Measurements from ENCODE around the gene ACTA1. TPM values are rescaled to one million over a fixed set of nuclear protein-coding genes. Genes with fewer than 3 reads are reported as not detected.

The ACTA1 gene
- total RNA-seq, 1 donor, result not detected

DNA sequence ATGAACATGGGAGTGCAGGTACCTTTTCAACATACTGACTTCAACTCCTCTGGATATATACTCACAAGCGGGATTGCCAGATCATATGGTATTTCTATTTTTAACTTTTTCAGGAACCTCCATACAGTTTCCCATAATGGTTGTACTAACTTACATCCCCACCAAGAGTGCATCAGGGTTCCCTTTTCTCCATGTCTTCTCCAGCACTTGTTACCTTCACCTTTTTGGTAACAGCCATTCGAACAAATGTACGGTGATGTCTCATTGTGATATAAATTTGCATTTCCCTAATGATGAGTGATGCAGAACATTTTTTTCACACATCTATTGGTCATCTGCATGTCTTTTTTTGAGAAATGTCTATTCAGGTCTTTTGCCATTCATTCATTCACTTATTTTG, 25.9 kb upstream of the ACTA1 start:
- H3K36me3 ChIP-seq (ENCODE audit: insufficient read depth, low read length), result peaks cover 48% of the 10 kb centered on the region
- no peaks in the 10 kb centered on the region for H3K27me3 ChIP-seq (ENCODE audit: insufficient read depth, low read length)

DNA sequence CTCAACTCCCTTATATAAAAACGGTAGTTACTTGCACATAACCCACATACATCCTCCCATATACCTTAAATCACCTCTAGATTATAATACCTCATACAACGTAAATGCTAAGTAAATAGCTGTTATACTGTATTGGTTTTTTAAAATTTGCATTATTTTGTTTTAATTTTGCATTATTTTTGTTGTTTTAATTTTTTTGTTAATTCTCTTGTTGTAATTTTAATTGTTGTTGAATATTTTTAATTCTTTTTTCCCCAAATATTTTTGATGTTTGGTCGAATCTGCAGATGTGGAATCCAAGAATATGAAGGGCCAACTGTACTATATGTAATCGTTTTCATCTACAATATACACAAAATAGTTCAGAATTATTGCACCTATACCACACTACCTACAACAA, 23.5 kb upstream of the ACTA1 start:
- H3K9me3 ChIP-seq (ENCODE audit: low read depth, low read length), result no peaks in the 10 kb centered on the region
- H3K79me2 ChIP-seq (ENCODE audit: insufficient read depth, low read length), result no peaks in the 10 kb centered on the region
- H3K27ac ChIP-seq (ENCODE audit: low read depth, low read length), result no peak overlapping the region
- no peaks in the 10 kb centered on the region for H4K20me1 ChIP-seq (ENCODE audit: insufficient read depth, low read length)
- H3K4me3 ChIP-seq (ENCODE audit: insufficient read depth, low read length), result no peak overlapping the region
- no peak for DNase-seq (ENCODE audit: insufficient read length, low spot score, missing footprints)
- peaks cover 26% of the 10 kb centered on the region for H3K36me3 ChIP-seq (ENCODE audit: insufficient read depth, low read length)
- H3K4me2 ChIP-seq (ENCODE audit: insufficient read depth, low read length), result no peak overlapping the region
- no peaks in the 10 kb centered on the region for H3K4me1 ChIP-seq (ENCODE audit: insufficient read depth, low read length)
- no peak overlapping the region for H2AFZ ChIP-seq (ENCODE audit: low read length)
- no peaks in the 10 kb centered on the region for H3K27me3 ChIP-seq (ENCODE audit: insufficient read depth, low read length)
- TF ChIP-seq, protein P1, sequence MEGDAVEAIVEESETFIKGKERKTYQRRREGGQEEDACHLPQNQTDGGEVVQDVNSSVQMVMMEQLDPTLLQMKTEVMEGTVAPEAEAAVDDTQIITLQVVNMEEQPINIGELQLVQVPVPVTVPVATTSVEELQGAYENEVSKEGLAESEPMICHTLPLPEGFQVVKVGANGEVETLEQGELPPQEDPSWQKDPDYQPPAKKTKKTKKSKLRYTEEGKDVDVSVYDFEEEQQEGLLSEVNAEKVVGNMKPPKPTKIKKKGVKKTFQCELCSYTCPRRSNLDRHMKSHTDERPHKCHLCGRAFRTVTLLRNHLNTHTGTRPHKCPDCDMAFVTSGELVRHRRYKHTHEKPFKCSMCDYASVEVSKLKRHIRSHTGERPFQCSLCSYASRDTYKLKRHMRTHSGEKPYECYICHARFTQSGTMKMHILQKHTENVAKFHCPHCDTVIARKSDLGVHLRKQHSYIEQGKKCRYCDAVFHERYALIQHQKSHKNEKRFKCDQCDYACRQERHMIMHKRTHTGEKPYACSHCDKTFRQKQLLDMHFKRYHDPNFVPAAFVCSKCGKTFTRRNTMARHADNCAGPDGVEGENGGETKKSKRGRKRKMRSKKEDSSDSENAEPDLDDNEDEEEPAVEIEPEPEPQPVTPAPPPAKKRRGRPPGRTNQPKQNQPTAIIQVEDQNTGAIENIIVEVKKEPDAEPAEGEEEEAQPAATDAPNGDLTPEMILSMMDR (IDR thresholded peaks at IDR 0.05; ENCODE audit: extremely low read depth, low read depth, low read length), result no peak

More for the DNA sequence above, 25.9 kb upstream of the ACTA1 start:
- no peak for DNase-seq (ENCODE audit: insufficient read length, low spot score, missing footprints)
- H3K4me1 ChIP-seq (ENCODE audit: insufficient read depth, low read length), result no peaks in the 10 kb centered on the region
- no peak overlapping the region for H3K4me3 ChIP-seq (ENCODE audit: insufficient read depth, low read length)
- no peak overlapping the region for H3K27ac ChIP-seq (ENCODE audit: low read depth, low read length)
- TF ChIP-seq, protein P1 (IDR thresholded peaks at IDR 0.05; ENCODE audit: extremely low read depth, low read depth, low read length), result no peak
- H4K20me1 ChIP-seq (ENCODE audit: insufficient read depth, low read length), result no peaks in the 10 kb centered on the region
- no peaks in the 10 kb centered on the region for H3K79me2 ChIP-seq (ENCODE audit: insufficient read depth, low read length)
- no peak overlapping the region for H2AFZ ChIP-seq (ENCODE audit: low read length)
- no peak overlapping the region for H3K4me2 ChIP-seq (ENCODE audit: insufficient read depth, low read length)
- H3K9me3 ChIP-seq (ENCODE audit: low read depth, low read length), result no peaks in the 10 kb centered on the region

DNA sequence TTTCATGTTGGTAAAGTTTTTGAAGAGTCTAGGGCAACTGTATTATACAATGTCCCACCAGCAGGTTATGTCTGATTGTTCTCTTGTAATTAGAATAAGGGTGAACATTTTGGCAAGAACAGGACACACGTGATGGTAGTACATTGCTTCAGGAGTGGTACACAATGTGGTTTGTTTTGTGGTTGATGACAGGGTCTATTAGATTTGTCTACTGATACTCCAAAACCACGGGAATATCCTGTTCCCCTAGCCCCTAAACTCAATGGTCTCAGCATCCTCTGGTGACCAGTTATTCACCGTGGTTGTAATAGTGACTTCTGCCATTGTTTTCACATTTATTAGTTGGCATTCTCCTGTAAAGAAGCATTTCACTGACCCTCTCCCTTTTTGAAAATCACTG, 22.1 kb upstream of the ACTA1 start:
- peaks cover 16% of the 10 kb centered on the region for H3K36me3 ChIP-seq (ENCODE audit: insufficient read depth, low read length)
- no peaks in the 10 kb centered on the region for H3K79me2 ChIP-seq (ENCODE audit: insufficient read depth, low read length)
- H3K27me3 ChIP-seq (ENCODE audit: insufficient read depth, low read length), result no peaks in the 10 kb centered on the region
- no peak overlapping the region for H3K27ac ChIP-seq (ENCODE audit: low read depth, low read length)
- H4K20me1 ChIP-seq (ENCODE audit: insufficient read depth, low read length), result no peaks in the 10 kb centered on the region
- TF ChIP-seq, protein P1 (IDR thresholded peaks at IDR 0.05; ENCODE audit: extremely low read depth, low read depth, low read length), result no peak
- DNase-seq (ENCODE audit: insufficient read length, low spot score, missing footprints), result no peak
- H3K4me2 ChIP-seq (ENCODE audit: insufficient read depth, low read length), result no peak overlapping the region
- no peaks in the 10 kb centered on the region for H3K9me3 ChIP-seq (ENCODE audit: low read depth, low read length)
- no peaks in the 10 kb centered on the region for H3K4me1 ChIP-seq (ENCODE audit: insufficient read depth, low read length)
- H3K4me3 ChIP-seq (ENCODE audit: insufficient read depth, low read length), result no peak overlapping the region
- no peak overlapping the region for H2AFZ ChIP-seq (ENCODE audit: low read length)

DNA sequence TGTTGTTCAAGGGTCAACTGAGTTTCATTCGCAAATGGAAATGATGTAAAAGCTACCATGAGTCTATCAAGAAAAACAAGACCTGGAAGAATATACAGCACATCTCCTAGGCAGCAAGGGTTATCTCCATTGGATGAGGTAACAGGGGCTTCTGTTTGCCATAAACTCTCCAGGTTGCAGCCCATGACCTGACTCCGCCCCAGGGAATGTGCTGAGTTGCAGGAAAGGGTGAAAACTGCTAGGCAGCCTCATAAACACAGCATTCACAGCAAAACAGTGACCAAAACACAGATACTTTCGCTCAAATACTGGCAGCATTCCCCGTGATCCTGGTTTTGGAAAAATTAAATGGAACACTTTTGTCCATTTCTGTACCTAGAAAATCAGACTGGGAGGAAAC, 20.2 kb upstream of the ACTA1 start:
- no peak for DNase-seq (ENCODE audit: insufficient read length, low spot score, missing footprints)
- H3K9me3 ChIP-seq (ENCODE audit: low read depth, low read length), result no peaks in the 10 kb centered on the region
- H3K4me1 ChIP-seq (ENCODE audit: insufficient read depth, low read length), result no peaks in the 10 kb centered on the region
- H3K27me3 ChIP-seq (ENCODE audit: insufficient read depth, low read length), result no peaks in the 10 kb centered on the region
- no peaks in the 10 kb centered on the region for H4K20me1 ChIP-seq (ENCODE audit: insufficient read depth, low read length)
- no peak overlapping the region for H3K4me2 ChIP-seq (ENCODE audit: insufficient read depth, low read length)
- H3K36me3 ChIP-seq (ENCODE audit: insufficient read depth, low read length), result peaks cover 14% of the 10 kb centered on the region
- H2AFZ ChIP-seq (ENCODE audit: low read length), result no peak overlapping the region
- H3K79me2 ChIP-seq (ENCODE audit: insufficient read depth, low read length), result no peaks in the 10 kb centered on the region
- H3K27ac ChIP-seq (ENCODE audit: low read depth, low read length), result no peak overlapping the region
- no peak overlapping the region for H3K4me3 ChIP-seq (ENCODE audit: insufficient read depth, low read length)
- TF ChIP-seq, protein P1 (IDR thresholded peaks at IDR 0.05; ENCODE audit: extremely low read depth, low read depth, low read length), result no peak
